IPS-NIHi11 (cell line): ENCODE results near the gene TNFSF8.

Experiments
- DNase-seq: peaks from one replicate; pipeline ENCODE4 v3.0.0; 2012; ENCODE audit warnings: mixed read lengths, low spot score

Gene TNFSF8

DNA sequence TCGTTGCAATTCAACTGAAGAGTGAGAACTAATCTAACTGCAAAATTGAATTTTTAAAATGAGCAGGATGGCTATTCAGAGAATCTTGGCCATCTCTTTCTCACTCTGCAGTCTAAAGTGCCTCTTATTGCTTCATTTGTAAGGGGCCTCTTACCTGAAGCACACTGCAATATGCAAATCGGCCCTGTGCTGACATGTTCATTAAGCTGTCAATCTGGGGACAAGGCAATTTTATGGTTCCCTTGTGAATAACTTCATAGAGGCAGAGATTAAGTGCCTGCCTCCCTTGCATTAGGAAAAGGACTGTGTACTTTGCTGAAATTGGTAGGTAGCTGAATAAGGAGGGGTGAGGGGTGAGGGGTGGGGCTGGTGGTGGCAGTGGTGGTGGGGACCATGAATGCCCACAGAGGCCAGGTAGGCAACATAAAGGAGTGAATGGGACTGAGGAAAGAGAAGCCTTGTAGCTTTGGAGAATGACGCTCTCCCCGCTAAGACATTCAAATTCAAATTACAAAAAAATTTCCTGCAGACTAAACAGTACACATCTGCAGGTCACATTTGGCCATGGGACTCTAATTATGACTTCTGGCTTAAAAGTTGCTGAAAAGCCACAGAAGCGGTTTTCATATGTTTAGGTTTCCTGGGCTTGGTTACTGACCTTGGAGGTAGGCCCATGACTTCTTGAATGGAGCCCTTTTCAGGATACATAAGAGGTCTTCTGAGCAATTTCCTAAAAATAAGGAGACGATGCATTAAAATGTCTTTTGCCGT lies 25.0 kb downstream of the TNFSF8 start:
- DNase-seq = no peak

DNA sequence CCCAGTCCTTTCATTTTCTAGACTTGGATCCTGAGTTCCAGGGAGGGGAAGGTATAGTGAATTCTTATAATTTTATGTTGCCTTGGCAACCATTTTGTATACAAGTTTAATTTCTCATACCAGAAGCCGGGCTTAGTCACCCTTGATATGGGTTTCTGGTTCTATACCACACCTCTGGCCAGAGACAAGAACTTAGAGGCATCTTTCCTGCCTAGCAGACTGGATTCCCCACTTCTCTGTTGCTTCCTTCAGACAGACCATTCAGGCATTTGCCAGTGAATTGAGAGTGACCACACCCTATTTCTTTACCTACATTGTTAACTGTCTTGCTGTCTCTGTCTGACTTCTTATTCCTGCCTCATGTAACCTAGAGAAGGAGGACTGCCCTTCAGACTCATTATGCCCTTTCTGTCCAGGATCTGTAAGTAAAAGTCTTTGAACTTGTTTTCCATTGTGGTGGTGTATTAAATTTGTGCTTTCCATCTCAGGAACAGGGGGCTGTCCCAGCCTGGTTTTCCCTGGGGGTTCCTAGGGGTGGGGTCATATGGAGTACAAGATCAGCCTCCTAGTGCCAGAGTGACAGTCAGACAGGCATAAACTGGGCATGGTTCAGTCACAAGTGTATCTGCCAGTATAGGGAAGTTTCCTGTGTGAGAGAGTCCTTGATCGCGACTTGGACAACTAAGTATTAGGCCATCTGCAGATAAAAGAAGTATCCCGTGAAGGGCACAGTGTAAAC lies 27.4 kb downstream of the TNFSF8 start:
- no peak for DNase-seq

DNA sequence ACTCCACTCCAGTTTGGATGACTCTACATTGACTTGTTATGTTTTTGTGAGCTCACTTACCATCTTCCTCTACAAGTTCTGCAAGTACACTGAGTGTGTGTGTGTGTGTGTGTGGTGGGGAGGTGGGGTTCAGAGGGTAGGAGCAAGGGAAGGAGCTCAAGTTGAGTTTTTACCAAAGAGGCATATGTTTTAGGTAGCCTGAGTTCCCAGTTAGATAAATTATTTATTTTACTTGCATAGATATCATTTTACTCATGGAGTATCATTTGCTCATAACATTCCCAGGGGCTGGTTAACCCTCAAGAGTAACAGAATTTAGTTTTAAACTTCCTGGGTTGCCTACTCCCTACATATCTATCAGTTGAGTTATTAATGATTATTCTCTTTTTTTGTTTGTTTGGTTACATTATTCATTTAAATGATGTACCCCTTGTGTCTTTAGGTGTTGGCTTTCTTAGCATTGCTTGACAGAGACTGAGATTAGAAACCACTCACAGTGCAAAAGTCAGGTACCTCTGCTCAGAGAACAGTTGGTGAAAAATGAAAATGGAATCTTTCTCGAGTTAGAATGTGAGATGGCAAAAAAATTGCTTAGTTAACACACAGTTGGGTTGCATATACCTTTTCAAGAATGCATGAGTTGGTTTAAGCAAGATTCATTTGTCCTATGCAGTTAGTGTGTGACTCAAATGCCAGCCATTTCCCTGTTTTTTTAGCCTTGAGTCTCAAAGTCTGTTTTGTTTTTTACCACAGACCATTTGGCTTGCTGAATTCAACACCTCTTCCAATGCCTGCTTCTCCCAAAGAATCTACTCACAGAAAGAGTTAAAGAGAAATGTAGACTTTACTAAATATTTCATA lies 29.2 kb downstream of the TNFSF8 start:
- no peak for DNase-seq

DNA sequence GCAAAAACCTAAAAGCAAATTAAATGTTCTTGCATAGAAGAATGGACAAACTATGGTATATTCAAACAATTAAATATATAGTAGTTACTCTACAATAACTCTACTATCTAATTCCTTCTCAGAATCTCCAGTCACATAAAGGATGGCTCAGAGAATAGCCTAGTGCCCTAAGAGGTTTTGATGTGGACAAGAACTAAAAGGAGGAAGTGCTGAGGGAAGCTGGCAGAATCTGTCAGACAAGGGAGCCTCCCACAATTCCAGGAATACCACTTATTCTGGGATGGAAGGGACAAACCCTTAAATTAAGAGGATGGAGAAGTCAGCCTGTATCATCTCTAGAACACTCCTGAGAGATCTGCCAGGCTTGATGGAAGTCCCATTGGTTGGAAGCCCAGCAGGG lies 30.4 kb downstream of the TNFSF8 start:
- DNase-seq = no peak

DNA sequence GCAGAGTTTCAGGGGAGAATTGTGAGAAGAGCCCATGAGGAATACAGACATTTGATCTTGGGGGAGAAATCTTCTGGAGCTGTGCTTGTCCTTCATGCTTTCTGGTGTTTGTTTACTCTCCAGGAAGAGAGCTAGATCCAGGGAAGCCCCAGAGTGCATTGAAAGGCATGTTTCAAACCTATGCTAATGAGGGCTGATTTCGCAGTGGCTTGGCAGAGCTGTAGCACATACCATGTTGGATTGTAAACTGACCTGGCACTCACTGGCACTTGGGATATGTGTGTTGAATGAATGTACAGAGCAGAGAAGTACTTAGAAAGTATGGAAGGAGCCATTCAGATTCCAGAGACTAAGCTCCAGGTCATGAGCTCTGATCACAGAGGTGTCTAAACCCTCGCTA lies 30.9 kb downstream of the TNFSF8 start:
- DNase-seq = no peak

DNA sequence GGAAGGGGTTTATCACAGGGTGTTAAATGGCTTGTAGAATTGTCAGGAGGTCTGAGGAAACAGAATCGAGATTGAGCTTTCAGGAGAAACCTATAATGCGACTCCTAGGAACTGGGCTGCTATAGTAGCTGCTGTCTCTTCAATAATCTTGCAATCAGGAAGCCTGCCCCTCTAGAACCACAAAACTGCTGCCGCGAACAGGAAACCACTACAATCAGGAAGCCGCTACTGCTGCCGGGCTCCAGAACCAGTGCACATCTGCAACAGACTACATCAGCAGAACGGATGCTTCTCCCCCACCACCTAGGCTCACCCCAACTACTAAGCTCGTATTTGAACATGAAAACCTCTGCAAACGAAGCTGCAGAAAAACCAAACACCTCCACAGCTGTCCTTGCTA lies 31.6 kb downstream of the TNFSF8 start:
- no peak for DNase-seq

DNA sequence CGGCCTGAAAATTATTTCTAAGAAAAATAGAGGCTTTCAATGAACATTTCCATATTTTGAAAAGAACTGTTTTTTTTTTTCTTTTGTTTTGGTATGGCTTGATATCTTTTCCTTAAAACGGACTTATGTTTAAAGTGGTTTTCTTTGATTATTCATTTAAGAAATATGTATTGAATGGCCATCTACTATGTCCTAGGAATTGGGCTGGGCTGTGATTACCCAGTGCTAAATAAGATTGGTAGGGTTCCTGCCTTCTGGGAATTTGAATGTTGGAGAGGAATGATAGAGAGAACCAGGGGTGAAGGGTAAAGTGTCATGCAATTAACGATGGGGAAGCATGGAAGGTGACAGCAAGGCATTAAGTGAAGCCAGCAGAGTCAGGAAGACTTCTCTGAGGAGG lies 33.2 kb downstream of the TNFSF8 start:
- no peak for DNase-seq

DNA sequence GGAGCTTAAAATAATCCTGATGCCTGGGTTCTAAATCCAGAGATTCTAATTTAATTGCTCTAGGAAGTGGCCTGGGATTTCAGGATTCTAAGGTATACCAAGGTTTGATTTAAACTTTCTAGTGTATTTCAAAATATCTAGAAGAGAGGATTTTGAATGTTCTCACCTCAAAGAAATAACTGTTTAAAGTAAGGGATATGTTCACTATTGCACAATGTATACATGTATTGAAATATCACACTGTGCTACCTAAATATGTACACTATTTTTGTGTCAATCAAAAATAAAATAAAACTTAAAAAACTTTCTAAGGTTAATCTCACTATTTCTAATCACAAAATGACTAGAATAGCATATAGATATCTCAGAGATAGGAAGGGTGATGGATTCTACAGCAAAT lies 34.0 kb downstream of the TNFSF8 start:
- DNase-seq = no peak

DNA sequence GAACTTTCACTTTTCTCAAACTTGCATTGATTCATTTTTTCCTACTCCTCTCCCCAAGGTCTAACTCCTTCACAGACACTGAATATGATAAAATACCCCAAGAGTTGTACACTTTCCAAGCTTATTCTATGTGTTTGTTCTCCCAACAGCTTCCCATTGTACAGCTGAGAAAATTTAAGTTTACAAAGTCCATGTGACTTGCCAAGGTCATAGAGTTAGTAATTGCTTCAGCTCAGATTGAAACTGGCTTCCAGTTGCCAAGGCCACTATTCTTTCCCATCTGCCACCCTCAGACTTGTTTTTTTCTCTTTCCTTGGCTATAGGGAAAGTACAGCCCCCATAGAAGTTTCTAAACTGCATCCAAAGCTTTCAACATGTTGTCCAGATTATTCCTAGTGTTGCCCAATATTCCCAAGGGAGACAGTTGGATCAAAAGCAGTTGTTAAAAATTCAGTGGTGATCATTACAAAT lies 34.8 kb downstream of the TNFSF8 start:
- no peak for DNase-seq

DNA sequence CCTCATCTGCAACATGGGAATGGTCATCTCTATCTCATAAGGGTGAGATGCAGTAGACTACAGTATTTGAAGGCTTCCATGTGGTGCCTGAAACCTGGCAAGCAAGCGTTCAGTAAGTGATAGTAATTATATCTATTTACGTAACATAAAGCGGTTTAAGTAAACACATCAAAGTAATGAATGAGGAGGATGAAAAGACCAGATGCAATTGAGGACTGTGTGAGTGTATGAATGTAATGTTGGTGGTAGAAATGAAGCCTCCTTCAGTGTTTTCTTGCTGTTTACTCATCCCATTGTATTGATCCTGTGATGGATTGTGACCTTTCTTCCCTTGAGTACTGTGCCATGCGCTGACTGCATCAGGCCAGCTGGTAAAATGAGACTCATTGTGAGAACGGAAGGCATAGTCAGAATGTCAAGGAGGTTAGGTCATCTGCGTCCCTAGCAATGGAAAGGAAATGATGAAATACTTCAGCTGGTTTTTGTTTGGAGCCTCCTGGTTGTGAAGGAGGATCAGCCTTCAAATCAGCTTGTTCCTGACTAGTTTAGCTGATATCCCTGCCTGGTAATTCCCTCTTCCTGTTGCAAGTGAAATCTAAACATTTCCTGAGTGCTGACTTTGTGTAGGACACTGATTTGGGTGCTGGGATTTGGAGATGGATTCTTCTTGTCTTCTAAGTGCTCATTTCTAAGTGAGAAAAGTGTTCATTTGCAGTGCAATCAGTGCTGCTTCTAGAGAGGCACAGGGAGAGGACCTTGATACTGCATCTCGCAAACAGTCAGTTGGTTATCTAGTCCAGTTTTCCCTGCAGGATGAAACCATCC lies 35.6 kb downstream of the TNFSF8 start:
- peak; percentile 31 for DNase-seq

DNA sequence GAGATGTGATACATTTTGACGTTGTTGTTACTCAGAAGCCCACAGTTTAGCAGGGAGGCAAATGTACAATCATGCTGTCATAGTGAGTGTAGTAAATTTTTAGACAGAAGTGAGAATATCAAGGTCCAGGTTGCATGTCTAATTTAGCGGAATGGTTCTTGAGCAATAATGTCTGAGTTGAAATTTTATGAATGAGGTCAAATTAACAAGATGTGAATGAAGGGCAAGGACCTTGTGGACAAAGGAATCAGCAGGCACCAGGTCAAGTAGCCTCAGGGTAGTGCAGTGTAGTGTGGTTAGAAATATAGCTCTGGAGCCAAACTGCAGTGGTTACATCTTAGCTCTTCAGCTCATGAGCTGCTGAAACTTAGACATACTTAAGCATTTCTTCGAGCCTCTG lies 36.2 kb downstream of the TNFSF8 start:
- DNase-seq = no peak

DNA sequence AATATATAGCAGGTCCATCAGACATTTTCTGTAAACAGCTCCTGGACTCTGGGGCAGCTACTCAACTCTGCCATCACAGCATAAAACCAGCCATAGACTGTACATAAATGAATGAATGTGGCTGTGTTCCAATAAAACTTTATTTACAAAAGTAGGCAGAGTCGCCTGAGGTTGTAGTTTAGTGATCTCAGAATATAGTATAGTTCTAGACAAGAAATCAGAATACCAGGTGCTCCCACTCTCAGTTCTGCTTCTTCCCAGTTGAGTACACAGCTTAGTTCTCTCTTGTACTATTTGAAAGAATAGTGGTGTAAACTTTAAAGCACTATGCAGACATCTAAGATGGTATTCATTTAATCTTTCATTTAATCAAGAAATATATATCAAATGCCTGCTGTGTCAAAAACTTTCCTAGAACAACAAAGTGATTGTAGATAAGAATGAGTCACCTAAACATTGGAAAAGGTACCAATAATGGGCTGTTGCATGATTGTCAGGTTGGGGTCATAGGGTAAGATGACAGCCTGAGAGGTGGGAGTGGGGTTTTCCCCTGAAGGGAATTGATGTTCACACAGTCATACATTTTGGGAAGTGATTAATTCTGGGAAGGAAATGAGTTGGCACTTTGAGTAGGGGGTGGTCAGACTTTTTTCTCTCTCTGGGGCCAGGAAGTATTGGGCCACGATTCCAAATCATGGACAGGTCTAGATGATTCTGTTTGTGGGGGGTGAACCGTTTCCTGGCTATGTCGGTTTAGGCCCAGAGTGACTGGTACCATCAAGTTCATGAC lies 37.0 kb downstream of the TNFSF8 start:
- no peak for DNase-seq

DNA sequence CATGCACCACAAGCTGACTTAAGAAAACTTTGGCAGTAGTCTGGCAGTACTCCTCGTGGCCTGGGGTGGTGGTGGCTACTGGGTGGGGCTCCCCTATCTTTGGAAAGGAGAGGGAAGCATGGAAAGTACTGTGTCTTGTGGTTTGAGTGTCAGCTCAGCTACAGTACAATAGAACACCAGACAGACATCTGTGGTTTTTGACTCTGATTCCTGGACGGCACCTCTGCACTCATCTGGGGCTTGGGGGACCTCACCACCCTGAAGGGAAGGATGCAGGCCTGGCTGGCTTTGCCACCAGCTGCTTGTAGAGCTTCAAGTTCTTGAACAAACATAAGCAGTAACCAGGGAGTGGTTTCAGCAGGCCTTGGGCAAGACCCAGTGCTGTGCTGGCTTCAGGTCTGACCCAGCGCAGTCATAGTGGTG lies 40.6 kb downstream of the TNFSF8 start:
- DNase-seq = no peak

DNA sequence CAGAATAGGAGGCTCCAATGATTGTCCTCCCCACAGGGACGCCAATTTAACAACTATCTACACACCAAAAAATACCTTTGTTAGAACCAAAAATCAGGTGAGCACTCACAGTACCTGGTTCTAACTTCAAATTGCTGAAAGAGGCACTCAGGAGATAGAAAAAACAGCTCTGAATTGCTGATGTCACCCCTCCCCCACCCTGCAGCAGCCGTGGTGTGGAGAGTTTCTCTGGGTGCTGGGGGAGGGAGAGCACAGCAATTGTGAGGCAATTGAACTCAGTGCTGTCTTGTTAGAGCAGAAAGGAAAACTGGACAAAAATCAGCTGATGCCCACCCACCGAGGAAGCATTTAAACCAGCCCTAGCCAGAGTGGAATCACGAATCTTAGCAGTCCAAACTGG lies 41.8 kb downstream of the TNFSF8 start:
- no peak for DNase-seq

DNA sequence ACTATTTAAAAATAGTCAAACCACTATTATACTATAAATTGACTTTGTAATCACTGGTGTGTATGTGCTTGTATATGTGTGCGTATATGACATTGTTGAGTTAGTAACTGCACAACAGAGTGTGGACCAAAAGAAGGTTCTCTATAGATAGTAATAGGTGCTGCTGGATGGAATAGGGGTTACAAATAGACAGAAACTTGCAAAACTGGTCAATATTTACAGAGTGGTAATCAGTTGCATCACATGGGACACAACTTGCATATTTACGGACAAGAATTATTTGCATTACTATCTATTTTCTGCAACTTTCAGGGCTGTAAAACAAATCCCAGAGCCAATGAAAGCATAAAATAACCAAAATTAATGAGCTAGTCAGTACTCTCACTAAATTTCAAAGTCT lies 42.4 kb downstream of the TNFSF8 start:
- no peak for DNase-seq

DNA sequence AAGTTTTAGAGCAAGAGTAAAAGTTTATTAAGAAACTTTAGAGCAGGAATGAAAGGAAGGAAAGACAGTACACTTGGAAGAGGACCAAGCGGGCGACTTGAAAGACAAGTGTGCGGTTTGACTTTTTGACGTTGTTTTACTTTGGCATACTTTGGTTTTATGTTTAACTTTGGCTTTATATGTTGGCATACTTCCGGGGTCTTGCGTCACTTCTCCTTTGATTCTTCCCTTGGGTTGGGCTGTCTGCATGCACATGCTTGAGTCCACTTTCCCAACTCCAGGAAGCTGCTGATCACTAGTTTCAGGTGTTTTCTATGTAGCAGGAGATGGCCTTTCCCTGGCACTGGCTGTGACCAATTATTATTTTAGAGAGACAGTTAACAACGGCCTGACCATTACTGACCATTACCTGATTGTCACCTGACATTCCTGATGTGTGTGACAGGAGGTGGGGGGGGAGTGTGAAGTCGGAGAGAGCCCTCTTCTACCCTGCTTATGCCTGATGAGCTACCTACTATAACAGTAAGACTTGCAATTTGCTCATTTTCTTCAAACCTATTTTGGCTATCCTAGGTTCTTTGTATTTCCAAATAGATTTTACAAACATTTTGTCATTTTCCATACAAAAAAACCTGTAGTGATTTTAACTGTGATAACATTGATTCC lies 45.5 kb downstream of the TNFSF8 start:
- DNase-seq = no peak

DNA sequence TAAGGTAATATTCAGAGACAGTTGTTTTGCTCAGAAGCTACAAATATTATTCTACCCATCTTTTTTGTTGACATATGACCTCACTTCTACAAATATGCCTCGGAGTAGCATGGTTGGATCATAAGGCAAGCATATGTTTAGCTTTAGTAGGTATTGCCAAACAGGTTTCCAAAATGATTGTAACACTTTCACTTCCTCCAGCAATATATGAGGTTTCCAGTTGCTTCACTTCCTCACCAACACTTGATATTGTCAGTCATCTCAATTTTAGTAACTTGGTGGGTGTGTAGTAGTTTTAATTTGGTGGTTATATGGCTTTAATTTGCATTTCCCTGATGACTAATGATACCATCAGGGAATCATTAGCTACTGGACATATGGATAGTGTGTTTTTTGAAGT lies 46.7 kb downstream of the TNFSF8 start:
- DNase-seq = no peak

DNA sequence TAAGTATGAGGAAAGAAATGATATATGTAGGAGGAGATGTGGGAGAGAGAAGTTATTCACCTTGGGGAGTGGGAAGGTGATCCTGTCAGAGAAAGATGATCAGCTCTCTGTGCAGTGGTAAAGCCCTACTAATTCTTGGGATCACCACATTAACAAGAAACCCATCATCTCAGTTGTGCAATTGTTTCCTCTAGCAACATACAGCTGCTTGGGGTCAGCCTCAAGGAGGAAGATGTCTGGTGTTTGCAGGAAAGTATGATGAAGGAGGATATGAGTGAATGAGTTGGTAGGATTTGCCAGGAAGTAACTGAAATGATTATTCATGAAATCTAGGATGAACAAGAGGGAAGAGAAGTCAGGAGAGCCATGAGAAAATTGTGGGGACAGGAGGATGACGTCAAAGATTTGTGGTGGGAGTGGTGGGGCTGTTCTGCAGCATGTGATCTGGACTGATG lies 50.1 kb downstream of the TNFSF8 start:
- DNase-seq = no peak

DNA sequence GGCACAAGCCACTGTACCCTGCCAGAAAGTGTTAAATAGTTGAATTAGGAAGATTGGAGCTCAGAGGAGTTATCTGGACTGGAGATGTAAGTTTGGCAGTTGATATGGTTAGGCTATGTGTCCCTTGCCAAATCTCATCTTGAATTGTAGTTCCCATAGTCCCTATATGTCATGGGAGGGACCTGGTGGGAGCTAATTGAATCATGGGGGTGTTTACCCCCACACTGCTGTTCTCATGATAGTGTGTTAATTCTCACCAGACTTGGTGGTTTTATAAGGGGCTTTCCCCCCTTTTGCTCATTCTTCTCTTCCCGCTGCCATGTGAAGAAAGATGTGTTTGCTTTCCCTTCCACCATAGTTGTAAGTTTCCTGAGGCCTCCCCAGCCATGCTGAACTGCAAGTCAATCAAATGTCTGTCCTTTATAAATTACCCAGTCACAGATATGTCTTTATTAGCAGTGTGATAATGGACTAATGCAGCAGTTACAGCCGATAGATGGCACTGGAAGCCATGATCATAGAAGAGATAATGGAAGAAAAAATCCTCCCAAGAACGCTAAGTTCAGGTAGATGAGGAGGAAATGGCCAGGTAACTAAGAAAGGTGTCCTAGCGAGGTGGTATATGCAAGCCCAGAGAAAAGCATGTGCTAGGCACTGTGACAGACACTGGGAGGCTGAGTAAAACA lies 51.4 kb downstream of the TNFSF8 start:
- DNase-seq = no peak

DNA sequence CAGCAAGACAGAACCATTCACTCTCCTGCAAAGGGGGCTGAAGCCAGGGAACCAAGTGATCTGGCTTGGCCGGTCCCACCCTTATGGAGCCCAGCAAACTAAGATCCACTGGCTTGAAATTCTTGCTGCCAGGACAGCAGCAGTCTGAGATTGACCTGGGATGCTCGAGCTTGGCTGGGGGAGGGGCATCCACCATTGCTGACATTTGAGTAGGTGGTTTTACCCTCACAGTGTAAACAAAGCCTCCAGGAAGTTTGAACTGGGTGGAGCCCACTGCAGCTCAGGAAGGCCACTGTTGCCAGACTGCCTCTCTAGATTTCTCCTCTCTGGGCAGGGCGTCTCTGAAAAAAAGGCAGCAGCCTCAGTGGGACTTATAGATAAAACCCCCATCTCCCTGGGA lies 60.5 kb downstream of the TNFSF8 start:
- DNase-seq = no peak
